GM12873 (cell line): ENCODE data around the gene RAP1GAP2.

Experiments
- TF ChIP-seq, protein P1 (sequence below): IDR thresholded peaks from 2 replicates; pipeline ENCODE4 v1.5.1; 2012; ENCODE audit warnings: low read depth, mild to moderate bottlenecking, moderate library complexity, low read length, control low read depth; ENCODE audit not compliant: insufficient read depth; ENCODE audit errors: missing control alignments

RAP1GAP2 gene

DNA sequence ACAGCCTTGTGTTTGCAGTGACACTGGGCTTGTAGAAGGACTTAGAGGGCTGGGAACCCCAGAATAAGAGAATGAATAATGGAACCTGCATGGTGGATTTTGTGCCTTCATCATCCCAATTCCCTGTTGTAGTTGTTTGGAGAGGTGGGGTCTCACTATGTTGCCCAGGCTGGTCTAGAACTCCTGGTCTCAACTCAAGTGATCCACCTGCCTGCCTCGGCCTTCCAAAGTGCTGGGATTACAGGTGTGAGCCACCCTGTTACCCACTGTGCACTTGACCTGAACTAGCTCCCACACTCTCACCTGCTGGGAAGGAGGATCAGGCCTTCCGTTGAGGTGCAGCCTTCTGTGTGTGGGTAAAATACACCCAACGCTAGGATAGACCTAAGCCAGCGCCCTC, 55.4 kb downstream of the RAP1GAP2 start:
- TF ChIP-seq, protein P1, sequence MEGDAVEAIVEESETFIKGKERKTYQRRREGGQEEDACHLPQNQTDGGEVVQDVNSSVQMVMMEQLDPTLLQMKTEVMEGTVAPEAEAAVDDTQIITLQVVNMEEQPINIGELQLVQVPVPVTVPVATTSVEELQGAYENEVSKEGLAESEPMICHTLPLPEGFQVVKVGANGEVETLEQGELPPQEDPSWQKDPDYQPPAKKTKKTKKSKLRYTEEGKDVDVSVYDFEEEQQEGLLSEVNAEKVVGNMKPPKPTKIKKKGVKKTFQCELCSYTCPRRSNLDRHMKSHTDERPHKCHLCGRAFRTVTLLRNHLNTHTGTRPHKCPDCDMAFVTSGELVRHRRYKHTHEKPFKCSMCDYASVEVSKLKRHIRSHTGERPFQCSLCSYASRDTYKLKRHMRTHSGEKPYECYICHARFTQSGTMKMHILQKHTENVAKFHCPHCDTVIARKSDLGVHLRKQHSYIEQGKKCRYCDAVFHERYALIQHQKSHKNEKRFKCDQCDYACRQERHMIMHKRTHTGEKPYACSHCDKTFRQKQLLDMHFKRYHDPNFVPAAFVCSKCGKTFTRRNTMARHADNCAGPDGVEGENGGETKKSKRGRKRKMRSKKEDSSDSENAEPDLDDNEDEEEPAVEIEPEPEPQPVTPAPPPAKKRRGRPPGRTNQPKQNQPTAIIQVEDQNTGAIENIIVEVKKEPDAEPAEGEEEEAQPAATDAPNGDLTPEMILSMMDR, result no peak

DNA sequence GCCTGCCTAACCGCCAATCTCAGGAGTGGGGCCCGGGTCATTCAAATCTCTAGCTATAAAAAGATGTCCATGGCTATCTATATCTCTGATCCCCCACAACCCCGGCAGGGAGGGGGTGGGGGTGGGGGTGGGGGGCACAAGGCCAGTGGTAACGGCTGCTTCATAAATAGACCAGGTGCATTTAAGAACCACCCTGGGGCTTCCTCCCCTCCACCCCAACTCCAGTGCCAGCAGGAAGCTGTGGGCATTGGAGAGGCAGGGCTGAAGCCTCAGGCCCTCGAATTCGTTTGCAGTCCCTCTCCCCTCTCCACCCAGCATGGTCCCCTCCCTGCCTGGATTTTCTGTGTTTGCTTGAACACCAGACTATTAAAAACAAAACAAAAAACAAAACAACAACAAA, 56.0 kb downstream of the RAP1GAP2 start:
- TF ChIP-seq, protein P1, result no peak

DNA sequence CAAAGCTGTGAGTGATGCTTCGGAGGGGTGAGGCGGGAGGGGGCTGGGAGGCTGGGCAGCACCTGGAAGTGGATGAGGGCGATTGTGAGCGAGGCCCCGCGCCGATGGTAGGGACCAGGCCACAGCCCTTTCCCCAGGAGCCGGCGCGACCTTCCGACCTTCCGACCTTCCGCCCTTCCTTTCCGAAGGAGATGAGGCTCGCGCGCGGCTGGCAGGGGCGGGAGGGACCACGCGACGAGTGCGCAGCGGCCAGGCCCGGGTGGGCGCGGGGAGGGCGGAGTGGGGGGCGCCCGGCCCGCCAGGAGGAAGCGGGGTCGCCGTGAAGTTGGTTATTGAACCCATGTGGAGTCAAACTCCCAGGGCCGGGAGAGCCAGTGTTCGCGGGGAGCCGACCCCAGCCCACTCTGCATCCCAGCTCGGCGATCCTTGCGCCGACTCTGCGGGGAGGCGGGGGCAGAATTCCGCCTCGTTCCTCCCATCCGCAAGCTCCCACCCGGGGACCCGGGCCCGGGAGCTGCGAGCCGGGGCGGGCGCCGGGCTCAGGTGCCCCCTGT, 56.6 kb downstream of the RAP1GAP2 start:
- TF ChIP-seq, protein P1, result no peak

DNA sequence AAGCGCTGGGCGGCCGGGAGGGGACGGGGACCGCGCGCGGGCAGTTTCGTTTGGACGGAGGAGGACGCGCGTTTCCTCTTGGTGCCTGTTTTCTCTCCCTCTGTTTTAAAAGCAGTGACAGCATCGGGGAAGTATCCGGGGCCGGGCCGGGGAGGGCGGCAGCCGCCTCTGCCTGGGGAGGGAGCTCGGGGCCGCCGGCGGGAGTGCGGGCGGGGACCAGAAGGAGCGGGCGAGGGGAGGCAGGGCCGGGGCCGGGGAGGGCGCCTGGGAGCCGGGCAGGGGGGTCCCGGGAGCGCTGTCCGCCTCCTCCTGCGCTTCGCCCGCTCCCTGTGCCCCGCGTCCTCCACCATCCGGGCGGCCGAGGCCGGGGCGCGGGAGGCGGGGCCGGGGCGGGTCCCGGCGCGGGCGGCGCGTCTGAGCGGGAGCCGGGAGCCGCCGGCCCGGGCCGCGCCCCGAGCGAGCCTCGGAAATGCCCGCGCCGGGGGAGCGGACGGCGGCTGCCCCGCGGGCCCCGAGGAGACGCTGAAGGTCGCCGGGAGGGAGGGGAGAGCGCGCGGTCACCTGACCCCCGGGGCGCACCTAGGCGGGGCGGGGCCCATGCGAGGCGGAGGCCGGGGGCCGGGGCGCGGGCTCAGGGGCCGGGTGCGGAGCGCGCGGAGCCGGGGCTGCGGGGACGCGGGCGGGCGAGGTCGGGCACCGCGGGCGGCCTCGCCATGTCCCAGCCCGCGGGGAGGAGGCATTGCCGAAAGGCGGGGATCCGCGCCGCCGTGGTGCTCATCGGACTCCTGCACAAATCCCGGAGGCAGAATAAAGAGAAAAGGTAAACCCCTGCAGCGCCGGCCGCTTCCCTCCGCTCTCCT, 57.3 kb downstream of the RAP1GAP2 start:
- TF ChIP-seq, protein P1, result no peak

DNA sequence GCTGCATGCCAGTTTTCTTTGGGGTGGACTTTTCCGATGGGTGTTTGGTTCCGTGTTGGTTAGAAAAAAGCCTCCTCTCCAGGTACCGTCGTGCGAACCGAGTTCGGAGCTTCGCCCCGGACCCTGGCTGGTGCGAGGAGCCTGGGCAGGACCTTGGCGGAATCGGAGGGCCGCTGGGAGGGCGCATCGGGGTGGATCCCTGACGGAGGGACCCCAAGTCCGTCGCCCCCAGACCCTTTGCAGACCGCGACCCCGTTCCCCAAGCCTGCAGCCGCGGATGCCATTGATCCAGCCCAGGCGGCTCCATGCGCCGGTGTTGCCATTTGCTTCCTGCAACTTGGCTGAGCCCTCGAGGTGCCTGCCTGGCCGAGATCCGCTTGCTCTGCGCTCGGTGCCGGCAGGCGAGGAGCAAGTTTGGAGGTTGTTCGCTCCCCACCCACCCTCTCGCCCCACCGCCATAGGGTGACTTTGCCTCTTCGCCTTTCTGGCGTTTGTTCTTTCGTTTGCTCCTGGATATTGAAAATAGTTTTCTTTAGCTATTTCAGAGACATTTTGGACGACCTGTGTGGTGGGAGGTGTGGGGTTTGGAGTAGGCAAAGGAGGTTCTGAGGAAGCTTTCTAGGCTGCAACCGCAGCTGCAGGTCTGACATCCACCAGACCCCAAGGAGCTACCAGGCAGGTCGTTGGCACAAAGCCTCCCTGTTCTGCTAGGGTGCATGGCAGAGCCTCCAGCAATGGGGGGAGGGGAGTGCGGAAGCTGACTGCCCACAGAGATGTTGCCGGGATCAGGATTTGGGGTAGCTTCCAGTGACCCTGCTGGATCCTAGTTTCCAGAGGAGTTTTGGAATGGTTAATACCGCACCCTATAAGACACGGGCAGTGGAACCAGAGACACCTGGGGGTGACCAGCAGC, 58.2 kb downstream of the RAP1GAP2 start:
- TF ChIP-seq, protein P1, result no peak

DNA sequence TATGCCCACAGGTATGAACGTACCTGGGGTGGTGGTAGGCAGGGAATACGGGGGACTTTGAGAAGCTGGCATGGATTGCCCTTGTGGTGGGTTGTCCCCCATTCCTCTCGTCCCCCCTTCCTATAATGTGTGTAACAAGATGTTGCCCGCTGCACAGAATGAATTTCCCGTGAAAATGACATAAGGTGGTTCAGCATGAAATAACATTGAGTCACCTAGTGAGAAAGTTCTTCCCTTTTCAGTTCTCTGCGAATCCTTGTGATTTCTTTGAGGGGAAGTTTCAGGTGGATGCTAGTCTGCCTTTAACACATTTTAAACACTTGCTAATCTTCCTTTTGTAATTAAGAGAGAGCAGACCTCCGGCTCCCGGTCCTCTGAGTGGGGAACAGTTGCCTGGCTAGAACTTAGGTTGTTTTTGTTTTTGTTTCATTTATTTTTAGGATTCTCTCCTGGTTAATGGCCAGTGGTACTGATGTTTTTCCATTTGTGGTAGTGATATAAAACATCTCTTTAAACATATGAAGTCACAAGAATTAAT, 58.9 kb downstream of the RAP1GAP2 start:
- TF ChIP-seq, protein P1, result no peak

DNA sequence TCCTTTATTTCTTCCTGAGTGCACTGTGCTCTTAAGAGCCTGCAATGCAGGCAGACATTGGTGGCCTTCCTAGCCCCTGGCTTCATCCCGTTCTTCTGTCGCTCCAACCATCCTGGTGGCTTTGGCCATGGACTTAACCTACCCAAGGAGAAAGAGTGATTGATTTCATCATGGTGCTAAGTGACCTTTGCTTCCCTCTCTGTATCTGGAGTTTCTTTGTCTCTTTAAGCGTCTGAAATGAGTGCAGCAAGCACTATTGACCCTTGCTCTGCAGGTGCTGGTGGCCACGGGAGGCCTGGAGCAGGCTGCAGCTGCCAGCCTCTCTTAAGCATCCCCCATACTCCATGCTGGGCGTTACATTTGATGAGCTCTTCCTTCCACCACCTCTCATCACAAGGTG, 60.5 kb downstream of the RAP1GAP2 start:
- TF ChIP-seq, protein P1, result no peak
